GM12874 (cell line): Measurements from ENCODE around the gene RAPGEFL1.

Experiments
- CTCF ChIP-seq: IDR thresholded peaks from 2 replicates; pipeline ENCODE4 v1.5.1; 2011; ENCODE audit warnings: low read depth, mild to moderate bottlenecking, control low read depth, low read length, moderate library complexity; ENCODE audit not compliant: insufficient read depth

Gene RAPGEFL1

GRCh38 chr17:40177275-40177874 lies at the start of gene RAPGEFL1:
TSS of gene RAPGEFL1 (plus strand) at chr17:40177470. CDS start at chr17:40177862, 392 bp downstream.
- no peak for TF ChIP-seq CTCF

GRCh38 chr17:40129498-40129897 lies 47.8 kb upstream of the RAPGEFL1 start:
- no peak for TF ChIP-seq CTCF

GRCh38 chr17:40130352-40131042 lies 46.8 kb upstream of the RAPGEFL1 start:
- TF ChIP-seq CTCF = no peak

- TF ChIP-seq CTCF = no peak
These were observed 43.1 kb upstream of the RAPGEFL1 start for GRCh38 chr17:40134184-40134583.

- TF ChIP-seq CTCF = no peak
These were observed 41.5 kb upstream of the RAPGEFL1 start for GRCh38 chr17:40135817-40136216.

GRCh38 chr17:40139566-40140058 lies 37.7 kb upstream of the RAPGEFL1 start:
- no peak for TF ChIP-seq CTCF

GRCh38 chr17:40145476-40145875 lies 31.8 kb upstream of the RAPGEFL1 start:
- TF ChIP-seq CTCF = no peak
